Progenitor cell of endocrine pancreas (in vitro differentiated cells): Measurements from ENCODE around the gene UNC50. TPM values are rescaled to one million over a fixed set of nuclear protein-coding genes. Genes with fewer than 3 reads are reported as not detected.

Experiments
- DNase-seq: peaks from one replicate; pipeline ENCODE4 v3.0.0; 2021; ENCODE audit warnings: low spot score; ENCODE audit not compliant: unreplicated experiment
- H3K27ac Mint-ChIP-seq: 2 replicates; pipeline ENCODE4 v1.8.0; 2021; ENCODE audit warnings: mild to moderate bottlenecking, moderate library complexity, mixed read lengths
- H3K27me3 Mint-ChIP-seq: 2 replicates; pipeline ENCODE4 v1.8.0; 2021; ENCODE audit warnings: mixed read lengths
- H3K36me3 Mint-ChIP-seq: 2 replicates; pipeline ENCODE4 v1.8.0; 2022; ENCODE audit warnings: mixed read lengths; ENCODE audit not compliant: insufficient read depth
- H3K4me1 Mint-ChIP-seq: 2 replicates; pipeline ENCODE4 v1.8.0; 2021; ENCODE audit warnings: low read depth, mixed read lengths
- H3K4me3 Mint-ChIP-seq: 2 replicates; pipeline ENCODE4 v1.8.0; 2021; ENCODE audit warnings: low read depth, mild to moderate bottlenecking, moderate library complexity, mixed read lengths
- H3K9me3 Mint-ChIP-seq: 2 replicates; pipeline ENCODE4 v1.8.0; 2021; ENCODE audit warnings: low read depth, mixed read lengths
- CTCF ChIP-seq: fragments of 200-600 bp; sonication (generic); IDR thresholded peaks from one replicate; pipeline ENCODE4 v1.5.0; 2021; ENCODE audit warnings: antibody characterized with exemption, mild to moderate bottlenecking; ENCODE audit not compliant: unreplicated experiment
- total RNA-seq: library from RNA; stranded (reverse); gene quantifications from 2 replicates; pipeline ENCODE4 v1.2.1, GENCODE V29; 2021

UNC50 gene
- total RNA-seq, 1 donor from 2014 or later, result 39.3 TPM

- no peak for TF ChIP-seq CTCF
- Mint-ChIP-seq H3K4me3 (no peak overlapping the region), H3K27ac (no peak overlapping the region), H3K9me3 (no peaks in the 10 kb centered on the region), H3K27me3 (no peaks in the 10 kb centered on the region), H3K4me1 (peaks cover 5% of the 10 kb centered on the region), H3K36me3 (peaks cover 2% of the 10 kb centered on the region)
- DNase-seq, result no peak
Observed at GRCh38 chr2:98583276-98583675, 25.1 kb upstream of the UNC50 start.

GRCh38 chr2:98583816-98584618 lies 24.4 kb upstream of the UNC50 start:
- peaks cover 5% of the 10 kb centered on the region for H3K4me1 Mint-ChIP-seq
- TF ChIP-seq CTCF, result no peak
- no peaks in the 10 kb centered on the region for H3K27me3 Mint-ChIP-seq
- H3K27ac Mint-ChIP-seq, result no peak overlapping the region
- no peak for DNase-seq
- no peak overlapping the region for H3K4me3 Mint-ChIP-seq
- H3K36me3 Mint-ChIP-seq, result peaks cover 2% of the 10 kb centered on the region
- H3K9me3 Mint-ChIP-seq, result no peaks in the 10 kb centered on the region

GRCh38 chr2:98585386-98585785 lies 23.0 kb upstream of the UNC50 start:
- TF ChIP-seq CTCF, result no peak
- no peak for DNase-seq
- no peaks in the 10 kb centered on the region for H3K9me3 Mint-ChIP-seq
- H3K27me3 Mint-ChIP-seq, result no peaks in the 10 kb centered on the region
- peaks cover 2% of the 10 kb centered on the region for H3K36me3 Mint-ChIP-seq
- no peak overlapping the region for H3K27ac Mint-ChIP-seq
- peaks cover 5% of the 10 kb centered on the region for H3K4me1 Mint-ChIP-seq
- H3K4me3 Mint-ChIP-seq, result no peak overlapping the region

- peaks cover 5% of the 10 kb centered on the region for H3K4me1 Mint-ChIP-seq
- H3K4me3 Mint-ChIP-seq, result no peak overlapping the region
- H3K27ac Mint-ChIP-seq, result no peak overlapping the region
- H3K27me3 Mint-ChIP-seq, result no peaks in the 10 kb centered on the region
- no peak for TF ChIP-seq CTCF
- H3K36me3 Mint-ChIP-seq, result peaks cover 2% of the 10 kb centered on the region
- DNase-seq, result no peak
- H3K9me3 Mint-ChIP-seq, result no peaks in the 10 kb centered on the region
Observed at GRCh38 chr2:98586551-98587140, 21.7 kb upstream of the UNC50 start.

GRCh38 chr2:98588880-98589431 lies 19.4 kb upstream of the UNC50 start:
- peaks cover 2% of the 10 kb centered on the region for H3K9me3 Mint-ChIP-seq
- H3K27ac Mint-ChIP-seq, result peak overlapping the region; percentile 64
- peaks cover 9% of the 10 kb centered on the region for H3K36me3 Mint-ChIP-seq

More at GRCh38 chr2:98588880-98589431, 19.4 kb upstream of the UNC50 start:
- TF ChIP-seq CTCF, result no peak
- Mint-ChIP-seq H3K4me1 (peaks cover 3% of the 10 kb centered on the region), H3K4me3 (no peak overlapping the region), H3K27me3 (no peaks in the 10 kb centered on the region)
- no peak for DNase-seq
